Gastroesophageal sphincter (tissue), 4 donors: ENCODE measurements around the gene PDE4A. TPM values are rescaled to one million over a fixed set of nuclear protein-coding genes. Genes with fewer than 3 reads are reported as not detected.

ENCODE experiments used
- ATAC-seq: fragments of 150-250 bp; one replicate; pipeline ENCODE4 v1.9.1; 2016; ENCODE audit warnings: mild to moderate bottlenecking, moderate library complexity
- H3K27ac ChIP-seq, 4 donors: fragments of 200-600 bp; sonication (generic) in 3 of 4; 1 replicate in 3 of 4; 2 replicates in 1 of 4; pipeline ENCODE4 v1.5.1; 2016 to 2019
- H3K27me3 ChIP-seq: fragments of 200-600 bp; sonication (generic); one replicate; pipeline ENCODE4 v1.5.1; 2019
- H3K36me3 ChIP-seq, 2 donors: fragments of 200-600 bp; sonication (generic); one replicate each; pipeline ENCODE4 v1.5.1; 2019; ENCODE audit warnings: control low read depth in 1 of 2
- H3K4me1 ChIP-seq, 3 donors: fragments of 200-600 bp; sonication (generic); 1 replicate in 2 of 3; 2 replicates in 1 of 3; pipeline ENCODE4 v1.5.1; 2016 to 2019; ENCODE audit warnings: control low read depth in 2 of 3
- H3K4me3 ChIP-seq, 2 donors: fragments of 200-600 bp; sonication (generic); one replicate each; pipeline ENCODE4 v1.5.1; 2019; ENCODE audit warnings: mild to moderate bottlenecking in 1 of 2, moderate library complexity in 1 of 2
- H3K9me3 ChIP-seq, 3 donors: fragments of 200-600 bp; sonication (generic); one replicate each; pipeline ENCODE4 v1.5.1; 2017 to 2019; ENCODE audit warnings: control low read depth in 2 of 3
- CTCF ChIP-seq, 4 experiments: fragments of 200-600 bp in 2 of 4; fragments of 450-650 bp in 2 of 4; sonication (generic) in 1 of 4; IDR thresholded peaks; one replicate each; pipeline ENCODE4 v1.5.1; 2017 to 2019; ENCODE audit warnings: antibody characterized with exemption in 4 of 4, mild to moderate bottlenecking in 2 of 4, moderate library complexity in 2 of 4
- EP300 ChIP-seq: sonication (generic); formaldehyde crosslinking; IDR thresholded peaks from one replicate; pipeline ENCODE4 v1.6.1; 2017; ENCODE audit warnings: antibody characterized with exemption, mild to moderate bottlenecking
- POLR2A ChIP-seq, 2 donors: fragments of 450-650 bp; IDR thresholded peaks; one replicate each; pipeline ENCODE4 v1.6.1; 2017; ENCODE audit warnings: antibody characterized with exemption in 2 of 2, mild to moderate bottlenecking in 2 of 2, moderate library complexity in 1 of 2
- POLR2AphosphoS5 ChIP-seq: sonication (generic); formaldehyde crosslinking; IDR thresholded peaks from one replicate; pipeline ENCODE4 v1.6.1; 2017; ENCODE audit warnings: antibody characterized with exemption
- WGBS, 2 donors: methylation state at CpG; one replicate each; pipeline ENCODE4 v1.1.5; 2018; ENCODE audit warnings: low coverage in 1 of 2; 5-methylcytosine and 5-hydroxymethylcytosine counted together
- total RNA-seq, 4 donors: library from RNA; depleted of rRNA; stranded (reverse); fragments of >200 nt; gene quantifications; one replicate each; pipeline ENCODE4 v1.1.0, GENCODE V29; 2016

Gene PDE4A
- total RNA-seq, 4 donors from 2014 or later: 7.3 to 22.5 (median 10.0) TPM

GRCh38 chr19:10424011-10424637, 3.8 kb downstream of the PDE4A start:
- WGBS, 2 donors: 6% methylated on average over 7 of the region's 38 CpGs; no CpG with 5 or more reads in 1 of the 2 donors
- Histone ChIP-seq H3K27me3 (peaks cover 73% of the 10 kb centered on the region), H3K27ac (peak overlapping the region in 1 of 4 donors; percentile 15), H3K4me1 (peaks cover 0 to 39% (median 22%) of the 10 kb centered on the region in 3 donors), H3K4me3 (peak overlapping the region in 1 of 2 donors; percentile 39), H3K9me3 (no peaks in the 10 kb centered on the region), H3K36me3 (no peaks in the 10 kb centered on the region)
- ATAC-seq: peak; percentile 84
- TF ChIP-seq POLR2AphosphoS5 (no peak), CTCF (IDR thresholded peaks at IDR 0.05) (peak in 3 of 4 experiments; percentile 86 to 94 (median 89))

GRCh38 chr19:10427169-10427568, 6.8 kb downstream of the PDE4A start:
- no peak for TF ChIP-seq POLR2AphosphoS5
- TF ChIP-seq CTCF (IDR thresholded peaks at IDR 0.05): no peak
- no peak for TF ChIP-seq POLR2A (IDR thresholded peaks at IDR 0.05)
- TF ChIP-seq EP300: no peak
- Histone ChIP-seq H3K9me3 (no peaks in the 10 kb centered on the region), H3K27me3 (peaks cover 58% of the 10 kb centered on the region), H3K4me1 (peaks cover 0 to 36% (median 10%) of the 10 kb centered on the region in 3 donors), H3K27ac (no peak overlapping the region), H3K36me3 (no peaks in the 10 kb centered on the region), H3K4me3 (no peak overlapping the region)
- no peak for ATAC-seq
- WGBS, 2 donors: 63 to 71% methylated on average over 5 to 6 of the region's 6 CpGs

GRCh38 chr19:10428996-10429381, 8.7 kb downstream of the PDE4A start:
- TF ChIP-seq POLR2AphosphoS5 (no peak), CTCF (IDR thresholded peaks at IDR 0.05) (no peak), EP300 (no peak)
- 51 to 66% methylated on average over 2 to 4 of the region's 5 CpGs for WGBS, 2 donors
- H3K36me3 ChIP-seq: no peaks in the 10 kb centered on the region
- peaks cover 50% of the 10 kb centered on the region for H3K27me3 ChIP-seq
- no peak overlapping the region for H3K27ac ChIP-seq
- no peaks in the 10 kb centered on the region for H3K9me3 ChIP-seq
- H3K4me3 ChIP-seq: no peak overlapping the region
- peaks cover 0 to 49% (median 14%) of the 10 kb centered on the region in 3 donors for H3K4me1 ChIP-seq
- ATAC-seq: no peak

GRCh38 chr19:10430505-10431253, 10.3 kb downstream of the PDE4A start:
- WGBS, 2 donors: no CpG with 5 or more reads among the region's 75 CpGs
- H3K4me1 ChIP-seq: peaks cover 0 to 37% (median 11%) of the 10 kb centered on the region in 3 donors
- H3K27me3 ChIP-seq: peaks cover 33% of the 10 kb centered on the region
- H3K36me3 ChIP-seq: no peaks in the 10 kb centered on the region
- ATAC-seq: peak; percentile 89
- peak overlapping the region; percentile 55 to 73 for H3K4me3 ChIP-seq
- peak overlapping the region in 3 of 4 donors; percentile 55 to 79 (median 66) for H3K27ac ChIP-seq
- TF ChIP-seq POLR2A (IDR thresholded peaks at IDR 0.05) (peak; percentile 30 to 48), POLR2AphosphoS5 (no peak)
- H3K9me3 ChIP-seq: no peaks in the 10 kb centered on the region

GRCh38 chr19:10431254-10431942, 11.1 kb downstream of the PDE4A start:
- H3K36me3 ChIP-seq: no peaks in the 10 kb centered on the region
- 2 to 20% methylated on average over 1 to 12 of the region's 25 CpGs for WGBS, 2 donors
- peaks cover 32% of the 10 kb centered on the region for H3K27me3 ChIP-seq
- peak; percentile 8 for ATAC-seq
- H3K4me3 ChIP-seq: peak overlapping the region; percentile 55 to 73
- TF ChIP-seq EP300: no peak
- peak in 1 of 4 experiments; percentile 2 for TF ChIP-seq CTCF (IDR thresholded peaks at IDR 0.05)
- no peak for TF ChIP-seq POLR2A (IDR thresholded peaks at IDR 0.05)
- no peak for TF ChIP-seq POLR2AphosphoS5
- peak overlapping the region in 3 of 4 donors; percentile 41 to 79 (median 66) for H3K27ac ChIP-seq
- H3K9me3 ChIP-seq: no peaks in the 10 kb centered on the region
- peaks cover 0 to 37% (median 11%) of the 10 kb centered on the region in 3 donors for H3K4me1 ChIP-seq
